ENCODE data around the gene SLX9.
"Not testable (repeated sequence)": the region's sequence is repeated elsewhere in the genome, so short reads cannot be mapped to it uniquely, and the experiment has no call there.

Gene SLX9

DNA sequence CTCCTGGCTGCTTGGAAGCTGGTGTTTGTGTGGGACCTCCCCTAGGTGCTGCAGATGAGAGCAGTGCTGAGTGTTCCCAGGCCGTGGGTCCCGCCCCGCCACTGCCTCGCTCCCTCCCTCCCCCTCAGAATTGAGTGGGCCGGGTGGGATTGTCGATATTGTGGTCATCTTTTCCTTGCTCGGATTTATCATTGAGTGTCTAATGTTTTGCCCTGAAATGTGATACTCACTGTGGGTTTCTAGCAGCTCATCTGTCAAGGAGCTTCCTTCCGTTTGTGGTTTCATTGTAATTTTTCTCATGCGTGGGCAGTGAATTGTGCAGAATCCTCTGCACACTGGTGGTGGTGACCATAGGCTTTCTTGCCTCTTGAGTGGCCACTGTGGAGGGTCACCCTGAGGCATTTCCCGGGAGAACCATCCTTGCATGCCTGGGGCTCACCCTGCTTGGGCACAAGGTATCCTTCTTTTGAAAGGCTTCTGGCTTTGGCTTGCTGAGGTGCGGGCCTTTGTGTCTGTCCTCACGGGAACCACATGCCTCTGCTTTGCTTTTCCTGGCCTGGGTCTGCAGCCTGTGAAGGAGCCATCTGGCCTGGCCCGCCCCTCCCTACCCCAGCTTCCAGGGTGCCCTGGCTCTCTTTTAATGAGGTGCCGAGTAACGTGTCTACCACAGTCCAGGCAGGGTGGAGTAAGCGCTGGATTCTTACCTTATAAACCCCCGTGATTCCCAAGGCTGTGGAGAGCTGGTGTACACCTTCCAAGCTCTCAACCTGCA, 25.6 kb downstream of the SLX9 start:
- DNase-seq = no peak

DNA sequence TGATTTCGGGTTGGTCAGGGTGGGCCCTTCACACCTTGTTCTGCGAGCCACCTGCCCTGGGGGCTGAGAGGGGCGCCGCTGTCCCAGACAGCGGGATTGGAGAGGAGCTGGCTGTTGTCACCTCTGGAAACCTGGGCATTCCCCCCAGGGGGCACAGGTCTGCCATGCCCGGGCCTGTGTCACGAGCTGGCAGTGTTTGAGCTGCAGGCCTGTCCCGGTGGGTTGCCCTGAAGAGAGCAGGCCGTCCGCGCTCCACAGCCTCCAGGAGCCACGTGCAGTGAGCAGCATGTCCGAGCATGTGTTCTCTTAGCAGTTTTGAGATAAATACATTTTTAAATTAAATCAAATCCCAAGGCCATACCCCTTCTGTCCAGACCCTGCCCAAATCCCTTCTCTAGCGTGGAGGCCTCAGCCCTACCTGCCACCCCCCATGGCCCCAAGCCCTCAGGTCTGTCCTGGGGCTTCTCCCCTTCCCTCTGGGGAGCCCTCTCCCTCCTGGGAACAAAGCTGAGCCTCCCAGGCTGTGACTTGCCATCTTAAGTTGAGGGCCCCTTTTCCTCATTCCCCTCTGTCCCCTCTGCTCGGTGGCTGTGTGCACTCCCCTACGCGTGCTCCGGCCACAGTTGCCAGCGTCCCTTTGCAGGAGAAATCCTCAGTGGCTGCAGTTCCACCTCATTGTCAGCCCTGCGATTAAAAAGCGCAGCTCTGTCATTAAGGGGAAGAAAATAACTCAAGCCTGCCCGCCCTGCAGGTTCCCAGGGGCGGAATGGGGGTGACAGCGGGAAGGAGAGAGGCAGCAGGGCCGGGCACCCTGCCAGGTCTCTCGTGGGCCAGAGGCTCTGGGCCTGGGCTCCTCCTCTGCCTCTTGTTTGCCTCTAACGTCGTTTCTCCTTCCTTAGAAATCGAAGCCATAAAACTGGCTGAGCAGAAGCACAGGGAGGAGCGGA, 26.6 kb downstream of the SLX9 start:
- DNase-seq = no peak

DNA sequence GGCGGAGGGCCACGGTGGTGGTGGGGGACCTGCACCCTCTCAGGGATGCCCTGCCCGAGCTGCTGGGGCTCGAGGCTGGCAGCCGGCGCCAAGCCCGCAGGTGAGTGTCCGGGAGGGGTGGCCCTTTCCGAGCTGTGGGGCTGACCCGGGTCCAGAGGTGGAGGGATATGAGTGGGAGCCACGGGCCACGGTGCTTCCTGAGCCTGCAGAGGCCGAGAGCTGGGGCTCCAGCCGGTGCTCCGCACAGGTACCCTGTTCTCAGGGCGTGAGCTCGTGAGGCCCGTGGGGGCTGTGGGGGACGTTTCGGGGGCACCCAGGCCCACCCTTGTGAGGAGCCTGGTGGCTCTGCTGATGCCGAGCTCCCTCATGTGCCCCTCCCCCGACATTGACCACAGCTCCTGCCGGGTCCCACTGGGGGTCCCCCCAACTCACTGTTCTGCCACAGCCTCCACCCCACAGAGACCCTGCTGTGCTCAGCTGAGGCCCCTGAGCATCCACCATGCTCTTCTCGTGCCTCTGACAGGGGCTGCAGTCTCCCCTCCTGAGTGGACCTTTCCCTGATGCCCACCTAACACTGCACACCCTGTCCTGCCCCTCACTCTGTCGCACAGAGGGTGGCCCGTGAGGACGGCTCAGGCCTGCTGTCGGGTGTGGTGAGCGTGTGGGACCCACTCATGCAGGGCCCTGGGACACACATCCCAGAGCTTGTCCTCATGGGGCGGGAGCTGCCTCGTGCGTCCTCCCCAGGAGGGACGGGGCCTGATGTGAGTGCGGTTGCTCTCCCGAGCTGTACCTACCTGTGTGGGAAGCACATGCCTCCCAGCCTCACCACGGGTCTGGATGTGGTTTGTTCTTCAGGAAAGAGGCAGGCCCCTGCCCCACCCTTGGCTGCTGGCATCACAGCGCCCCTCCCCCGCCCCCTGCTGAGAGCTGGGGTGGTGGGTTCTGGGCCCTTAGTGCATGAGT, 27.5 kb downstream of the SLX9 start:
- no peak for DNase-seq

DNA sequence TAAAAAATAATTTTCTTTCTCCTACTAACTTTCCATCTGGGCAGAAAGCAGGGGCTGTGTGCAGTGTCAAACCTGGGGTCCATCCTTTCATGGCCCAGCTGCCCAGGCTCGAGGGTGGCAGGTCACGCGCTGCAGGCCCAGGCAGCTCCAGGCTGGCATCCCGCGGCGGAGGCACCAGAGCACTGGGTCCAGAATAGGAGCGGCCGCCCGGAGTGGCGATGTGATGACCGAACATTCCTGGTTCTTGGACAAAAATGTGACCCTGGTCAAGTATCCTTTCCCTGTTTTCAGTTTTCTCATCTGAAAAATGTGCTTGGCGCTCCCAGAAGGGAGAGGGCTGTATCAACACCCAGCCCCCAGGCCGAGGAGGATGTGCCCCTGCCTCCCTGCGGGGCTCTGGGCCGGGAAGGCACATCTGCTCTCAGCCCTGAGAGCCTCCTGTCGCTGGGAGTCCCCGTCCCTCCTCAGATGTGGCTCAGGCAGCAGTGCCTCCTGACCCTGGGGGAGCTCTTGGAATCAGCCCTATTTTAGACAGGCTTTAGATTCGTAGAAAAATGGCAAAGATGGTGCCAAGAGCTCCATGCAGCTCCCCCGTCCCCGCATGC, 29.3 kb downstream of the SLX9 start:
- DNase-seq = no peak

DNA sequence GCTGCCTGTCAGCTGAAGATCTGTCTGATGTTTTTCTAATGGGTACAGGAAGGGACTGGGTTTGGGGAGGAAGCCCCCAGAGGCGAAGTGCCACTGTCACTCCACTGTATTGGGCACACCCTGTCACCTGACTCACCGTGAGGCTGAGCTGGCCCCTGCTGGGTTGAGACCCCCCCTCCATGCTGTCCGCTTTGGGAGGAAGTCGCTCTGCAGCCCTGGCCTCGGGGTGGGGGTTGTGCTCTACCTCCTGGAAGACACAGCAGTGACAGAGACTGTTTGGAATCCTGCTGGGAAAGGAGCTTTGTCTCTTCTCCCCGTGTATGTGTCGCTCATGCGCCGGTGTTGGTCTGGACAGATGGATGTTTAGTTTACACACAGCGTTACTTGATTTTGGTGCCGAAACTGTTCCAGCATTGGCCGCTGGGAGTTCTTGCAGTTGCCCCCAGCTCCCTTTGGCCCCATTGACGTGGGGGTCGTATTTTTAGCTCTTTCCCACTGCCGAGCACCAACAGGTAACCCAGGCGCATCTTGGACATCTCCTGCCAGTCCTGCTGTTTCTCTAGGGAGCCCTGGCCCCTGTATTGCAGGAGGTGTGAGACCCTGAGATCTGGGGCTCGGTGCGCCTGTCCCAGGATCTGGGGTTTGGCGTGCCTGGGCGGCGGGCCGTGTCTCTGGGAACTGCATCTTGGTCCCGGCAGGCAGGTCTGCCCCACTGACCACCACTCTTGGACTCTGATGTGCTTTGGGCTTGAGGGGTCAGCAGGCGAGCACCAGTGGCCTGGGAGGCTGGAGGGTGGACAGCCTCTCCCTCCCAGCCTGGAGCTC, 30.3 kb downstream of the SLX9 start:
- DNase-seq = no peak

DNA sequence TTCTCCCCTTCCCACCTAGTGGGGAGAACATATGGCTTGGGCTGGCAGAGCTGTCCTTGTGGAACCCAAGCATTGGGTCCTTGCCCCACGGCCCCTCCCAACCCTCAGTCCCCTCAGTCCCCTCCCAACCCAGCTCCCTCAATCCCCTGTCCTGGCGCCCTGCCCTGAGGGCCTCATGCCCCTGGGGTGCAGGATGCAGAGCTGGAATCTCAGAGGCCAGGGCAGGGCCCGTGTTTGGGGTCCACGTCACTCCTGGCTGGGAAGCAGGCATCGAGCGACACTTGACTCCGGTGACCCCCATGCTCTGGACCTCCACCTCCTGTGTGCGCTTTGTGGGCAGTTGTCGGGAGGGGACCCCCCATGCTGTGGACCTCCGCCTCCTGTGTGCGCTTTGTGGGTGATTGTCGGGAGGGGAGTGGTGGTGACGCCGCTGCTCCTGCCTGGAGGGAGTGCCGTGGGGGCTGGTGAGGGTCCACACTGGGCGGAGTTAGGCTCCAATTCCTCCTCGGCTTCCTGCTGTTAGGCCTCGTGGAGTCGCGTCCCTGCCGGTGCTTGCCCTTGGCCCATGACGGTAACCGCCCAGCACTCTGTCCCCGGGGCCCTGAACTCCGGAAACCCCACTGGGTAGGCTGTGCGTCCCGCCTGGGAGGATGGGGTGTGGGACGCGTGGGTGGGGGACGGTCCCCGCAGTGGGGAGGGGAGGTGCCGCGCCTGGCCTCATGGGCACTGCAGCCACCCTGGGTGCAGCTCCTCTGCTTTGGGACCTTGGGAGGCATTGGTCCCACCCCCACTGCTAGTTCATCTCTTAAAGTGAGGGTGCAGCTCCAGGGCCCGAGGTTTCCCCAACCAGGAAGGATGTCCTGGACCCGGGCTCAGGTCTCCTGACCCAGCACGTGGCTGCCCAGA, 31.2 kb downstream of the SLX9 start:
- DNase-seq = no peak

DNA sequence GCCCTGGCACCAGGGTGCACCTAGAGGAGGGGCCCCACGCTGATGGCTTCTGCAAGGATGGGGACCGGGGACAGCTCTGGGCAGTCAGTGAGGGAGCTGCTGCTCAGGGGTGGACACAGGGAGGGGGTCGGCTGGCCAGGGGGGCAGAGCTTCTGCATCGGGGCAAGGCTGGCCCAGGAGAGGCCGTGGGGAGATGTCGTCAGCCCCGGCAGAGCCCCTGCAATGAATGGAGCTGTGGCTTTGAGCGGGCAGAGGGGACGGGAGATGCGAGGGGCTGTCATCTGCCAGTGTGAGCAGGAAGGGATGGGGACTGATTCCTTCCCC, 31.8 kb downstream of the SLX9 start:
- DNase-seq = no peak

DNA sequence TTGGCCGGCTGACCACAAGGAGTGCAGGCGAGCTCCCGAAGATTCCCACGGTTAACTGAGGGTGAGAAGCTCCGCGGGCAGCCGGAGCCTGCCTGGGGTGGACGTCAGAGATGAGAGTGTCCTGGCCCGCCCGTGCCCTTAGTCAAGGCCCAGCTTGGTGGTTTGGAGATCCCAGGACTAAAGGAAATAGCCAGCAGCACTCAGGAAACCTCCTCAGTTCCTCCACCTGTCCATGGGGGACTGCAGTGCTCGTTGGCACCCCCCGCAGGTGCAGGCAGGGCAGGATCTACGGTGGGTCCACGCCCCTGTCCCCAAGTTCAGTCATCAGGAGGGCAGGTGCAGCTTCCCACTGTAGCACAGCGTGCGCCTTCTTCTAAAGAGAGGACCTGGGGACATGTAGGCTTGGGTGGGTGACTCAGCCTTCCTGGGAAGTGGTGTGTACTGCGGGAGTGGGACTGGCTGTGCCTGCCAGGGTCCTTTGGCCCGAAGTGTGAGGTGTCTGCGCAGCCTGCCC, 32.5 kb downstream of the SLX9 start:
- no peak for DNase-seq

DNA sequence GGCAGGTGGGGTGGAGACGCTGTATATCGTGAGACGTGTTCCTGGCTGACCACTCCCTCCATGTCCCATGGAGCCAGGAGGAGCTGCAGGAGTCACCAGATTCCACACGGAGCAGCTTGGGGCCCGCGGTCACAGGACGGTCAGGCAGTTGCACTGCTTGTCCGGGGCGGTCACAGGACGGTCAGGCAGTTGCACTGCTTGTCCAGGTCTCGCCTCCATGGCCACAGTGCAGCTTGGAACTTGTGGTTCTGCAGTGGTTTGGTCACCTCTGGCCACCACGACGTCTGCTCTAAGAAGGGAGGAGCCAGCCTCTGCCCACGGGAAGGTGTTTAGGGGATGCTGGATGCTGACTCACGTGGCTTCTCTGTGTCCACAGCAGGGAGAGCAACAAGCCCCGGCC, 33.0 kb downstream of the SLX9 start:
- no peak for DNase-seq

DNA sequence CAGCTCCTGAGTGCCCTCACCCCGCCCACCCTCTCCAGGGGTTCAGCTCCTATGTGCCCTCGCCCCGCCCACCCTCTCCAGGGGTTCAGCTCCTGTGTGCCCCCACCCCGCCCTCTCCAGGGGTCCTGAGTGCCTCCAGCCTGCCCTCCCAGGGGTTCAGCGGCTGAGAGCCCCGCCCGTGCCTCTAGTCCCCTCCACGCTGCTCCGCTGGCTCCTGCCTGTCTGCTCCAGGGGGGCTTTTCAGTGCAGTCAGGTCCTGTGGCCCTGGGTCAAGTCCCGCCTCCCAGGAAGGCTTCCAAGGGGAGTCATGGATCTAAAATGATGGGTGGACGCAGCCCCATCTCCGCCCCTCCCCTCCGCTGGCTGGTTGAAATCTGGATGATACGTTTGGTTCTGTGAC, 33.8 kb downstream of the SLX9 start:
- DNase-seq = no peak

DNA sequence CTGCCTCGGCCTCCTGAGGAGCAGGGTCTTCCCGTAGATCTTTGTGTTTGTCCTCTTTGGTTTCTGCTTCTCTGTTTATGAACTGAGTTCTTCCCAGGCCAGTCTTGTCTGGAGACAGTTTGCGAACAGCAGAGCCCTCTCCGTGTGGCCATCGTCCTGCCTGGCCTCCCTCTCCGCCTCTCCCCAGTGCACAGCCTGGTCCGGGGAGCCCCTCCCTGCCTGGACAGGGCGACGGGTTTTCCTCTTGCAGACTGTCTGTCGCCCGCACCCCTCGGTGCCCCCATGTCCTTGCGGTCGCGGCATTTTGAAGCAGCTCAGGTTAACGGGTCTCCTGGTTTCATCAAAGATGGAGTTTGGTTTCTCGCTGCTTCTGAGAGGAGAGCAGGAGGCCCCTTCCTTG, 34.8 kb downstream of the SLX9 start:
- DNase-seq = no peak

DNA sequence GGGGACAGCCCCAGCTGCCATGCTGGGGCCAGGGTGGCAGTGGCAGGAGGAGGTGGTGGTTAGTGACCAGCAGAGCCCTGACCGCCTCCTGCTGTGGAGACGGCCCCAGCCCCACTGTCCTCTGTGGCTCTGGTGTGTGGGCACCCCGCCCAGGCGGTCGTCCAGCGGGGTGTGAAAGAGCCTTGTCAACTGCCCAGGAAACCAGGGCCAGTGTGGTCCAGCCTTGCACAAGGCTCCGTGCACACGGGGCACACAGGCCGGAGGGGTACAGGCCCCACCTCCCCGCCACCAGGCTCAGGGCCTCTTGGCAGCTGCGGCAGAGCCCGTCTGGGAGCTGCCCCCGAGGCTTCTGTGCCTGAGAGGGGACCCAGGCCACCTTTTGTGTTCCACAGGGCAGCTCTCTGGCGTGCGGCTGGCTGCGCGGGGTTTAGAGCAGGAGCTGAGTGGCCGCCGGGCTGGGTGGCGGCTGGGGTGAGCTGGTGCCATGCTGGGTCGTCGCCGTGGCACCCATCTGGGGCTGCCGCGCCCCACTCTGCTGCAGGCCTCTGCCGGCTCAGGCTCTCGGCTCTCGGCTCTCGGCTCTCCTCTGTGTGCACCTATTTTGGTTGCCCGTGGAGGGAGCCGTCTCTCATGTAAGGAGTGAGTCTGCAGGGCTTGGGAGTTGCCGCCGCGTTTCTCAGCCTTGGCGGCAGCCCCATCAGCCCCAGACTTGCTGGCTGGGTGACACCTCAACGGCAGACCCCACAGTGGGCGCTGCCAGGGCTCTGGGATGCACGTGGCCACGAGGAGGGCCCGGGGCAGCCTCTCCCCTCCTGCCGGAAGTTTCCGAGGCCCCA, 36.1 kb downstream of the SLX9 start:
- no peak for DNase-seq

DNA sequence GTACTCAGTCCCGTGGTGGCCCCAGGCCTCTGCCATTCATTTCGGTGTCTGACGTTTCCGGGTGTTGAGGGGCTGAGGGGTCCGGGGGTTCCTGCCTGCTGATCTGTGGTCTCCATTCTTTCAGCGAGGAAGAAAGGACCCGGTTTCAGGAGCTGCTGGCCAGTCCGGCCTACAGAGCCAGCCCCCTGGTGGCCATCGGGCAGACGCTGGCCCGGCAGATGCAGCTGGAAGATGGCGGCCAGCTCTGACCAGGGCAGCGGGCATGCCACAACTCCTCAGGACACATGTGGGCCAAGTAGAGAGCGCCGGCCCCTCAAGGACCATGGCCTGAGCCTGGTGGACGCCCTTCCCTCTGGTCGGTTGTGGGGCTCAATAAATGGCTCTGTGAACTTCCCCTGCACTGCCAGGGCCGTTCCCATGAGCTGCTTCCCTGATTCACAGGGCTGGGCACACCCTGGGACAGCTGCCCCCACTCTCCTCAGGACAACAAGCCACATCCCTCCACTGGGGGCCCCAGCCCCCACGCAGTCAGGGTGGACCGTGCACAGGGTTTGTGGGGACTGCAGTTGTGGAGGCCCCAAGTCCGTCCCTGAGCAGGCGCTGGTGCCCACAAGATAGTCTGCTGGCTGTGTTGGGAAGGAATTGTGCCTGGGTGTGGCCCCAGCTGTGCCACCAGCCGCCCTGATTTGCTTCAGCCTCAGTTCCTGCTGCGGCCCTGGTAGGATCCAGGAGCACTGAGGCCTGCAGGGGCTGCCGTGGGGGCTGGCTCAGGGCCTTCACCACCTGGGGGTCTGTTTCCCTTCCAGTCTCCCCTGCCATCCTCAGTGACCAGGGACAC, 36.9 kb downstream of the SLX9 start:
- DNase-seq = not testable (repeated sequence)

DNA sequence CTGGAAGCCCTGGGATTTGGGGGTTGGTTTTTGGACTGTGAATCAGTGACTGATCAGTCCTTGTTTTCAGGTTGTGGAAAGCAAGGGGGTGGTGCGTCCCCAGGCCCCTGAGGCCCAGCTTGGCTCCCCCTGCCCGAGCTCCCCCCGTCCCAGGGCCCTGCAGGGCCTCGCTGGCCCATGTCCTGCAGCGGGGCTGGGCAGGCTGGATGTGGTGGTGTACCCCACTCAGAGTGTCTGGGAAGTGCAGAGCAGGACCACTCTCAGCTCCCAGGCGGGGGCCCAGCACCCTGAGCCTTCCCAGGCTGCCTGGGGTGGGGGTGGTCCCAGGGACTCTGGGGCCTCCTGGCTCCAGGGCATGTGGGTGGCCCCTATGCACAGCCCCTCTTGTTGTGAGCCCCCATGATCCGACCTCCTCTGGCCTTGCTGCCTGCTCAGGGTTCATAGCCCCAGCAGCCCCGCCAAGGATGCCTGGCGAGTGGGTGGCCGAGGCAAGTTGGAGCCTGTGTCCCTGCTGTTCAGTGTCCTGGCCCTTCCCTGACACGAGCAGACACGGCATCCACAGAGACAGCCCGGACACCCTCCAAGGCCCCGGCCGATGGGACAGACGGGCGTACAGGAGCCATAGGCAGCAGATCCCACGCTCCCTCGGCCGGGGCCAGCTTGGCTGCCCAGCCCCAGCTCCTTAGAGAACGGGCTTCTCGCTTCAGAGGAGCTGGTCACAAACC, 37.9 kb downstream of the SLX9 start:
- no peak for DNase-seq

DNA sequence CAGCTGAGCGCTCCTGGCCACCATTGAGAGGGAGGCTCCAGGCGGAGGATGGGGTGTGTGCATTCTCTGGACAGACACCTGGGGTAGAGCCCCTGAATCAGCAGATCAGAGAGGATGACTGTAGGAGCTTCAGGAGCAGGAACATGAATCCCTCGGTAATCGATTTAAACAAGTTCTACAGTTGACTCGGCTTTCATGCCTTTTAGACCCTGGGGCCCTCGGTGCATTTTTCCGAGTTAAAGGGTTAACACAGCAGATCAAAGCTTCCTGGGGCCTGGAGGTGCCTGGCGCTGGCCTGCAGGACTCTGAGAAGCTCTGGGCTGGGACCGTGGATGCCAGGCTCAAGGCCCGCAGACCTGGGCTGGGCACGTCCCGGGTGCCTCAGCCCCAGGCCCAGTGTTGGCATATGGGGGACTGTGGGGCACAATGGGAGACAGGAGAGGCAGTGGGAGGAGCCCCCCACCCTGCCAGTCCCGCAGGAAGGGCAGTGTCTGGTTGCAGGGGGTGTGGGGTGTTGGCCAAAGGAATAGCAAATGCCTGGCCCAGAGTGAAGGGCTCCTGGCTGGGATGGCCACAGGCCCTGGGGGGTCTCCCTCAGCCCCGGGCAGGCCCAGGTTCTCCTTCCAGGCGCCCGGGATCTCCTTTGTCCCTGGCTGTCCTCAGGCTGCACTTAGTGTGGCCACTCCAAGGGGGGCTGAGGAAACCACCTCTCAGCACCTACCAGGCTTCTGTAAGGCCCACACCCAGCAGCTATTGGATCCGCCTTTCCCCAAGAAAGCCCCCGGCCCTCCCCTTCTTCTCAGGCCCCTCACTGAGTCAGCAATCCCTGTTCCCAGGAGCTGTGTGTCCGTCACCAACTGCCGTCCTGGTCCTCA, 40.1 kb downstream of the SLX9 start:
- DNase-seq = no peak

DNA sequence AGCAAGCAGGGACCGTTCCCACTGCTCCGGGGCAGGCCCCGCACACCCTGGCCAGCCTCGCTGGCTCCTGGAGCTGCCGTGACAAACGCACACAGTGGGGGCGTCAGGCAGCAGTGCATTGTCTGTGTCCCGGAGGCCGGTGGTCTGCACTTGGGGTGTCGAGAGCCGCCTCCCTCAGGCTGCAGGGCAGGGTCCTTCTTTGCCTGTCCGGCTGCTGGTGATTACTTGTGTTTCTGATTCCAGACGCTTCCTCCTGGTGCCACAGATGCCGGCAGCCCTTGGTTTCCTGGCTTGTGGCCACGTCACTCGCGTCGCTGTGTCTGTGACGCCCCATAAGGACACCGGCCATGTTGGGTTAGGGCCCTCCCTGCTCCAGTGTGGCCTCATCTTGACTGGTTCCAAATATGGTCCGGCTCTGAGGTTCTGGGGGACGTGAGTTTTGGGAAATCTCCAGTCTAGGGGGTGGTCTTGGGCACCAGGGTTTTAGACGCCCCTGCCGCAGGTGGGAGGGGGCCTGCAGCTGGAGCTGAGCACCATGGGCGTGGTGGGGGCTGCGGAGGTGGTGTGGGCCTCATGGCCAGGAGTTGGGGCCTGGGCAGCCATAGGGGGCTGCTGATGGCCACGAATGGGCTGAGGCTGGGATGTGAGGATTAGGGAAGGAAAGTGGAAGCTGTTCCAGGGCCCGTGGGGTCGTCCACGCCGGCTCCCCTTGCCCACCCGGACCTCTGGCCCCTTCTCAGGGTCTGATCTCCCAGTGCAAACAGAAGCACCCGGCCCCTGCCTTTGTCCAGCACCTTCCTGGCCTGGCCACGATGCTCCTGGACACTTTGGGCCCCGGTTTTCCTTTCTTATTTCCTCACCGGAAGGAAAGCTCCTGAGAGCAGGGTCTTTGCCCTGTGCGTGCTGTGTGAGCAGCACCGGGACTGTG, 41.0 kb downstream of the SLX9 start:
- no peak for DNase-seq
